CD14-positive monocyte (primary cell): Measurements from ENCODE around the gene PXDC1. TPM values are rescaled to one million over a fixed set of nuclear protein-coding genes. Genes with fewer than 3 reads are reported as not detected.

Source experiments
- DNase-seq, 3 donors: peaks; one replicate each; pipeline ENCODE4 v3.0.0-alpha.2; 2011 to 2022
- H2AFZ ChIP-seq: 2 replicates; pipeline ENCODE4 v1.6.0; 2012; ENCODE audit warnings: mild to moderate bottlenecking, low read depth, low read length, inconsistent platforms; ENCODE audit not compliant: insufficient read depth, poor library complexity, severe bottlenecking
- H3K27ac ChIP-seq, 2 donors: 1 replicate in 1 of 2; 2 replicates in 1 of 2; pipeline ENCODE4 v1.5.1; 2012 to 2013; ENCODE audit warnings: low read length in 2 of 2, control low read depth in 1 of 2, inconsistent platforms in 1 of 2, low read depth in 1 of 2, mild to moderate bottlenecking in 1 of 2
- H3K27me3 ChIP-seq, 2 donors: one replicate each; pipeline versions ENCODE4 v1.6.0 to v1.6.1; 2011 to 2013; ENCODE audit warnings: low read length in 2 of 2; ENCODE audit not compliant: control insufficient read depth in 2 of 2, insufficient read depth in 2 of 2
- H3K36me3 ChIP-seq, 2 donors: replicated peaks in 1 of 2; 1 replicate in 1 of 2; 2 replicates in 1 of 2; pipeline versions ENCODE4 v1.5.1 to v1.6.1; 2012 to 2013; ENCODE audit warnings: low read length in 2 of 2, control low read depth in 1 of 2, inconsistent platforms in 1 of 2, mild to moderate bottlenecking in 1 of 2; ENCODE audit not compliant: insufficient read depth in 2 of 2, control insufficient read depth in 1 of 2
- H3K4me1 ChIP-seq, 2 donors: 1 replicate in 1 of 2; 2 replicates in 1 of 2; pipeline versions ENCODE4 v1.5.1 to v1.6.1; 2012 to 2013; ENCODE audit warnings: low read length in 2 of 2, control low read depth in 1 of 2, inconsistent platforms in 1 of 2, mild to moderate bottlenecking in 1 of 2, moderate library complexity in 1 of 2; ENCODE audit not compliant: insufficient read depth in 2 of 2, control insufficient read depth in 1 of 2
- H3K4me2 ChIP-seq: replicated peaks from 2 replicates; pipeline ENCODE3; 2012; ENCODE audit warnings: low read length, moderate library complexity, mild to moderate bottlenecking; ENCODE audit not compliant: poor library complexity, severe bottlenecking; ENCODE audit errors: extremely low read depth
- H3K4me3 ChIP-seq, 3 experiments: fragments of 200-600 bp in 1 of 3; sonication (generic) in 1 of 3; replicated peaks in 1 of 3; 1 replicate in 2 of 3; 2 replicates in 1 of 3; pipeline ENCODE4 v1.5.1; 2011 to 2013; ENCODE audit warnings: low read length in 3 of 3, mild to moderate bottlenecking in 3 of 3, control low read depth in 2 of 3, low read depth in 2 of 3, inconsistent platforms in 1 of 3, moderate library complexity in 1 of 3
- H3K79me2 ChIP-seq: 2 replicates; pipeline ENCODE4 v1.6.0; 2012; ENCODE audit warnings: mild to moderate bottlenecking, control low read depth, inconsistent platforms, low read length, moderate library complexity; ENCODE audit not compliant: insufficient read depth
- H3K9ac ChIP-seq: 2 replicates; pipeline ENCODE4 v1.6.0; 2017; ENCODE audit warnings: low read length, mild to moderate bottlenecking; ENCODE audit not compliant: insufficient read depth, poor library complexity, severe bottlenecking
- H3K9me3 ChIP-seq, 2 donors: replicated peaks in 1 of 2; 1 replicate in 1 of 2; 2 replicates in 1 of 2; pipeline versions ENCODE4 v1.5.1 to v1.6.1; 2012 to 2013; ENCODE audit warnings: low read length in 2 of 2, control low read depth in 1 of 2; ENCODE audit not compliant: control insufficient read depth in 1 of 2, insufficient read depth in 1 of 2
- H4K20me1 ChIP-seq: 2 replicates; pipeline ENCODE4 v1.6.0; 2012; ENCODE audit warnings: mild to moderate bottlenecking, low read length, control low read depth, moderate library complexity; ENCODE audit not compliant: insufficient read depth
- H3K27ac Mint-ChIP-seq, 7 donors: one replicate each; pipeline ENCODE4 v1.8.0; 2020; ENCODE audit warnings: mild to moderate bottlenecking in 7 of 7, mixed read lengths in 7 of 7, moderate library complexity in 6 of 7, inconsistent platforms in 2 of 7
- H3K27me3 Mint-ChIP-seq, 3 donors: one replicate each; pipeline ENCODE4 v1.8.0; 2021 to 2022; ENCODE audit warnings: low read depth in 3 of 3, mild to moderate bottlenecking in 3 of 3, mixed read lengths in 3 of 3, moderate library complexity in 3 of 3, inconsistent platforms in 1 of 3
- H3K36me3 Mint-ChIP-seq, 2 donors: one replicate each; pipeline ENCODE4 v1.8.0; 2020; ENCODE audit warnings: mixed read lengths in 2 of 2, inconsistent platforms in 1 of 2, mild to moderate bottlenecking in 1 of 2
- H3K4me1 Mint-ChIP-seq: one replicate; pipeline ENCODE4 v1.8.0; 2020; ENCODE audit warnings: mild to moderate bottlenecking, mixed read lengths
- H3K4me3 Mint-ChIP-seq, 2 donors: one replicate each; pipeline ENCODE4 v1.8.0; 2020; ENCODE audit warnings: mild to moderate bottlenecking in 2 of 2, mixed read lengths in 2 of 2, moderate library complexity in 1 of 2
- H3K9me3 Mint-ChIP-seq, 7 donors: one replicate each; pipeline ENCODE4 v1.8.0; 2020 to 2022; ENCODE audit warnings: mixed read lengths in 7 of 7, mild to moderate bottlenecking in 6 of 7, moderate library complexity in 6 of 7, inconsistent platforms in 2 of 7
- WGBS: methylation state at CpG from one replicate; pipeline ENCODE4 v1.1.5; 2013; ENCODE audit warnings: missing lambda C conversion rate; ENCODE audit not compliant: insufficient coverage; 5-methylcytosine and 5-hydroxymethylcytosine counted together
- intact Hi-C, 2 donors: fragments of 100-400 bp; cut with micrococcal nuclease; formaldehyde crosslinking; loops; one replicate each; pipeline versions ENCODE4 v1.15.0 to v1.15.1; 2023
- polyA plus RNA-seq, 3 donors: library from polyadenylated mRNA; depleted of rRNA in 1 of 3; unstranded in 2 of 3; stranded (reverse) in 1 of 3; fragments of 300-500 nt in 2 of 3; fragments of >200 nt in 1 of 3; fragmentation: Illumina TruSeq in 2 of 3; gene quantifications; 1 replicate in 2 of 3; 2 replicates in 1 of 3; pipeline ENCODE4 v1.2.3, GENCODE V29; 2012 to 2021
- TF ChIP-seq, protein P1 (sequence below): fragments of 200-600 bp; IDR thresholded peaks from one replicate; pipeline ENCODE4 v1.8.0; 2022; ENCODE audit warnings: antibody characterized with exemption, mild to moderate bottlenecking

The PXDC1 gene
- polyA plus RNA-seq, 3 donors = 0.48 to 0.92 (median 0.55) TPM

DNA sequence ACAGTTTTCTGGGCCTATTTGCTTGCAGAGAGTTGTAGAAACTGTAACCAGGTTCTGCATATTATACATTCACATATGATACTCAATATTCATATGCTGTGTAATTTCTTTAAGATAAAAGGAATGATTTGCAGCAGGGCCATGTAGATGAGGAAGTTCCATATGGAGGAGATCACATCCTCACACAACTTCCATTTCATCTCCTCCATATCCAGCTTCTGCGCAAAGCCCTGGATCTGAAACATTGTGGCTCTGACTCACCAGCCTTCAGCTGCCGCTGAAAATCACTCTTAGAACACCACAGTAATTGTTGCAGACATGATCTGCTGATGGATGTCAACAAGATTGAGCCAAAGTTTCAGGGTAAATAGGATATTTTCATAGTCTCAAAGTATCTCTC, 57.7 kb downstream of the PXDC1 start:
- H4K20me1 ChIP-seq = no peaks in the 10 kb centered on the region

DNA sequence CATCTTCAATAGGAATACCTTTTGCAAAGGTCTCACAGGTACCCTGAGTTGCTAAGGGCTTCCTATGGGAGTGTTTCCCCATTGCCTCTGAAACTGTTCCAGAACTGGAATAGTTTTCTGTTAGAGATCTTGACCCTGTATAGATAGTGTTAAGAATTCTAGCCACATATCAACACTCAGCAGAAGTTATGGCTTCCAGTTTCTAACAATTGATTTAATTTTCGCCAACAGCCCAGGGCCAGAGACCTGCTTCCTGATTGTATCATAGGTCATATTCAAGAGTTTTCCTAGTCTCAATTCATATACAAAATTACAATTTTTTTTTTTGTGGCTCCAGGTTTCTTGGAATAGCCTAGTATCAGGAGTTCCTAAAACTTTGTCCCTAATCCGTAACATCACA, 61.0 kb downstream of the PXDC1 start:
- Histone ChIP-seq H3K27ac (no peak overlapping the region), H3K9ac (no peak overlapping the region), H4K20me1 (no peaks in the 10 kb centered on the region), H3K4me3 (no peak overlapping the region), H3K36me3 (no peaks in the 10 kb centered on the region), H3K79me2 (no peaks in the 10 kb centered on the region), H3K4me2 (no peak overlapping the region), H2AFZ (no peak overlapping the region), H3K4me1 (no peaks in the 10 kb centered on the region), H3K27me3 (no peaks in the 10 kb centered on the region), H3K9me3 (no peaks in the 10 kb centered on the region)
- TF ChIP-seq, protein P1, sequence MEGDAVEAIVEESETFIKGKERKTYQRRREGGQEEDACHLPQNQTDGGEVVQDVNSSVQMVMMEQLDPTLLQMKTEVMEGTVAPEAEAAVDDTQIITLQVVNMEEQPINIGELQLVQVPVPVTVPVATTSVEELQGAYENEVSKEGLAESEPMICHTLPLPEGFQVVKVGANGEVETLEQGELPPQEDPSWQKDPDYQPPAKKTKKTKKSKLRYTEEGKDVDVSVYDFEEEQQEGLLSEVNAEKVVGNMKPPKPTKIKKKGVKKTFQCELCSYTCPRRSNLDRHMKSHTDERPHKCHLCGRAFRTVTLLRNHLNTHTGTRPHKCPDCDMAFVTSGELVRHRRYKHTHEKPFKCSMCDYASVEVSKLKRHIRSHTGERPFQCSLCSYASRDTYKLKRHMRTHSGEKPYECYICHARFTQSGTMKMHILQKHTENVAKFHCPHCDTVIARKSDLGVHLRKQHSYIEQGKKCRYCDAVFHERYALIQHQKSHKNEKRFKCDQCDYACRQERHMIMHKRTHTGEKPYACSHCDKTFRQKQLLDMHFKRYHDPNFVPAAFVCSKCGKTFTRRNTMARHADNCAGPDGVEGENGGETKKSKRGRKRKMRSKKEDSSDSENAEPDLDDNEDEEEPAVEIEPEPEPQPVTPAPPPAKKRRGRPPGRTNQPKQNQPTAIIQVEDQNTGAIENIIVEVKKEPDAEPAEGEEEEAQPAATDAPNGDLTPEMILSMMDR = no peak
- no CpG with 5 or more reads among the region's 2 CpGs for WGBS
- no peak overlapping the region for H3K4me3 Mint-ChIP-seq
- H3K4me1 Mint-ChIP-seq = no peaks in the 10 kb centered on the region
- no peak for DNase-seq
- no peaks in the 10 kb centered on the region for H3K36me3 Mint-ChIP-seq
- intact Hi-C loops = no loop called here
- H3K27me3 Mint-ChIP-seq = peaks cover 2 to 11% (median 4%) of the 10 kb centered on the region in 3 donors
- peaks cover 0 to 2% (median 0%) of the 10 kb centered on the region in 7 donors for H3K9me3 Mint-ChIP-seq
- no peak overlapping the region for H3K27ac Mint-ChIP-seq

More for the DNA sequence above, 57.7 kb downstream of the PXDC1 start:
- Mint-ChIP-seq H3K36me3 (no peaks in the 10 kb centered on the region), H3K27ac (no peak overlapping the region), H3K27me3 (peaks cover 3 to 12% (median 5%) of the 10 kb centered on the region in 3 donors), H3K4me1 (no peaks in the 10 kb centered on the region), H3K4me3 (no peak overlapping the region), H3K9me3 (peaks cover 0 to 10% (median 2%) of the 10 kb centered on the region in 7 donors)
- H3K4me1 ChIP-seq = no peaks in the 10 kb centered on the region
- no peaks in the 10 kb centered on the region for H3K36me3 ChIP-seq
- no peak overlapping the region for H2AFZ ChIP-seq
- H3K9ac ChIP-seq = no peak overlapping the region
- no peaks in the 10 kb centered on the region for H3K79me2 ChIP-seq
- no peak overlapping the region for H3K4me2 ChIP-seq
- TF ChIP-seq, protein P1 = no peak
- no peak for DNase-seq
- H3K4me3 ChIP-seq = no peak overlapping the region
- intact Hi-C loops = no loop called here
- no peaks in the 10 kb centered on the region for H3K27me3 ChIP-seq
- H3K27ac ChIP-seq = no peak overlapping the region
- peaks cover 0 to 3% of the 10 kb centered on the region in 2 donors for H3K9me3 ChIP-seq
- whole genome bisulfite sequencing = 100% methylated on average over 1 of the region's 2 CpGs
